Testis (tissue), 3 donors: ENCODE data around the gene METTL26. TPM values are rescaled to one million over a fixed set of nuclear protein-coding genes. Genes with fewer than 3 reads are reported as not detected.

ENCODE experiments used
- DNase-seq: peaks from one replicate; pipeline ENCODE4 v3.0.0-alpha.2; 2019
- H3K27ac ChIP-seq, 2 donors: fragments of 200-600 bp; sonication (generic); one replicate each; pipeline ENCODE4 v1.5.1; 2019
- H3K27me3 ChIP-seq: fragments of 200-600 bp; sonication (generic); one replicate; pipeline ENCODE4 v1.5.1; 2019
- H3K36me3 ChIP-seq: fragments of 200-600 bp; sonication (generic); one replicate; pipeline ENCODE4 v1.5.1; 2017; ENCODE audit warnings: low read depth; ENCODE audit errors: missing control alignments
- H3K4me1 ChIP-seq: fragments of 200-600 bp; sonication (generic); one replicate; pipeline ENCODE4 v1.5.1; 2019
- H3K4me3 ChIP-seq, 2 donors: fragments of 200-600 bp; sonication (generic); one replicate each; pipeline ENCODE4 v1.5.1; 2017 to 2019
- H3K9me3 ChIP-seq: fragments of 200-600 bp; sonication (generic); one replicate; pipeline ENCODE4 v1.5.1; 2017
- CTCF ChIP-seq, 3 experiments: fragments of 450-650 bp in 2 of 3; fragments of 200-600 bp in 1 of 3; sonication (generic) in 1 of 3; IDR thresholded peaks; one replicate each; pipeline ENCODE4 v1.5.1; 2016 to 2019; ENCODE audit warnings: antibody characterized with exemption in 3 of 3, mild to moderate bottlenecking in 2 of 3, moderate library complexity in 1 of 3
- POLR2A ChIP-seq: fragments of 450-650 bp; IDR thresholded peaks from one replicate; pipeline ENCODE4 v1.6.1; 2017; ENCODE audit warnings: antibody characterized with exemption, mild to moderate bottlenecking, moderate library complexity
- WGBS, 2 donors: methylation state at CpG; one replicate each; pipeline ENCODE4 v1.1.5; 2018; 5-methylcytosine and 5-hydroxymethylcytosine counted together
- intact Hi-C: fragments of 100-400 bp; cut with DNase I; formaldehyde crosslinking; loops from one replicate; pipeline ENCODE4 v1.15.1; 2023; ENCODE audit warnings: low total_unique reads
- polyA plus RNA-seq: library from polyadenylated mRNA; stranded (reverse); fragments of 350-450 nt; fragmentation: Illumina TruSeq; extraction: RNeasy Lipid Tissue Mini Kit (QIAGEN cat#74804); gene quantifications from one replicate; pipeline ENCODE4 v1.2.3, GENCODE V29; 2014; ENCODE audit warnings: low read depth, low replicate concordance; ENCODE audit not compliant: insufficient read depth
- total RNA-seq, 2 donors: library from RNA; depleted of rRNA; stranded (reverse); fragments of >200 nt; gene quantifications; one replicate each; pipeline ENCODE4 v1.2.3, GENCODE V29; 2016

The METTL26 gene
- total and polyA plus RNA-seq, 3 donors from 2014 or later: 72.1 to 185 (median 161) TPM

GRCh38 chr16:586047-586644 is 50.0 kb downstream of the METTL26 start:
- Histone ChIP-seq H3K4me3 (no peak overlapping the region), H3K27me3 (no peaks in the 10 kb centered on the region), H3K4me1 (peaks cover 19% of the 10 kb centered on the region), H3K36me3 (no peaks in the 10 kb centered on the region), H3K9me3 (no peaks in the 10 kb centered on the region), H3K27ac (no peak overlapping the region)
- no peak for TF ChIP-seq POLR2A
- TF ChIP-seq CTCF (IDR thresholded peaks at IDR 0.05): no peak
- WGBS, 2 donors: 46 to 58% methylated on average over 8 to 16 of the region's 16 CpGs
- intact Hi-C loops: loop anchor here (10.0 kb wide), 2 partner anchors 49 to 79 kb away; partner anchors contain the start of genes METTL26, RHOT2 and WFIKKN1
- no peak for DNase-seq

- Histone ChIP-seq H3K27me3 (no peaks in the 10 kb centered on the region), H3K9me3 (no peaks in the 10 kb centered on the region), H3K36me3 (no peaks in the 10 kb centered on the region), H3K27ac (no peak overlapping the region), H3K4me3 (no peak overlapping the region), H3K4me1 (peaks cover 13% of the 10 kb centered on the region)
- no peak for TF ChIP-seq POLR2A
- no peak for TF ChIP-seq CTCF (IDR thresholded peaks at IDR 0.05)
- intact Hi-C loops: loop anchor here (10.0 kb wide), 2 partner anchors 49 to 79 kb away; partner anchors contain the start of genes METTL26, RHOT2 and WFIKKN1
- 36 to 43% methylated on average over 9 of the region's 10 CpGs for WGBS, 2 donors
- no peak for DNase-seq
Measured at GRCh38 chr16:585351-585750, 50.8 kb downstream of the METTL26 start.

Other genes starting within 250 kb of the METTL26 start
- 100 to 1,000 TPM in 1 of 2 donors, 10 to 100 TPM in 1; 87.5 to 107 TPM for gene NME4, start 239.1 kb downstream of the METTL26 start, total RNA-seq
- gene NME4, start 239.1 kb downstream of the METTL26 start, polyA plus RNA-seq: 79.2 TPM
- gene DECR2, start 234.4 kb downstream of the METTL26 start, total RNA-seq: 10 to 100 TPM; 52.2 to 56.1 TPM
- 33.2 TPM for gene DECR2, start 234.4 kb downstream of the METTL26 start, polyA plus RNA-seq
- gene RAB11FIP3, start 210.7 kb downstream of the METTL26 start, total RNA-seq: 100 to 1,000 TPM; 166 to 186 TPM
- gene RAB11FIP3, start 210.7 kb downstream of the METTL26 start, polyA plus RNA-seq: 61.7 TPM
- 100 to 1,000 TPM; 108 to 115 TPM for gene CAPN15, start 108.6 kb downstream of the METTL26 start, total RNA-seq
- 48.0 TPM for gene CAPN15, start 108.6 kb downstream of the METTL26 start, polyA plus RNA-seq
- gene PRR35, start 75.9 kb downstream of the METTL26 start, total RNA-seq: 1 to 10 TPM; 5.0 to 7.2 TPM
- gene PRR35, start 75.9 kb downstream of the METTL26 start, polyA plus RNA-seq: 1.7 TPM
- gene NHLRC4, start 69.3 kb downstream of the METTL26 start, total RNA-seq: 1 to 10 TPM; 4.5 TPM
- gene NHLRC4, start 69.3 kb downstream of the METTL26 start, polyA plus RNA-seq: 3.0 TPM
- gene PIGQ, start 66.3 kb downstream of the METTL26 start, total RNA-seq: 100 to 1,000 TPM in 1 of 2 donors, 10 to 100 TPM in 1; 95.4 to 123 TPM
- 80.5 TPM for gene PIGQ, start 66.3 kb downstream of the METTL26 start, polyA plus RNA-seq
- gene RAB40C, start 46.2 kb downstream of the METTL26 start, total RNA-seq: 10 to 100 TPM; 47.9 to 51.2 TPM
- gene RAB40C, start 46.2 kb downstream of the METTL26 start, polyA plus RNA-seq: 27.6 TPM
- 10 to 100 TPM in 1 of 2 donors, 1 to 10 TPM in 1; 3.5 to 10.5 TPM for gene WFIKKN1, start 5.3 kb downstream of the METTL26 start, total RNA-seq
- gene WFIKKN1, start 5.3 kb downstream of the METTL26 start, polyA plus RNA-seq: 1.1 TPM
- 100 to 1,000 TPM in 1 of 2 donors, 10 to 100 TPM in 1; 83.1 to 134 TPM for gene MCRIP2, start 5.5 kb upstream of the METTL26 start, total RNA-seq
- gene MCRIP2, start 5.5 kb upstream of the METTL26 start, polyA plus RNA-seq: 78.2 TPM
- 100 to 1,000 TPM; 155 to 195 TPM for gene WDR90, start 13.1 kb upstream of the METTL26 start, total RNA-seq
- 102 TPM for gene WDR90, start 13.1 kb upstream of the METTL26 start, polyA plus RNA-seq
- 100 to 1,000 TPM; 157 to 176 TPM for gene RHOT2, start 31.8 kb upstream of the METTL26 start, total RNA-seq
- 77.7 TPM for gene RHOT2, start 31.8 kb upstream of the METTL26 start, polyA plus RNA-seq
- 1 to 10 TPM; 8.5 to 9.8 TPM for gene RHBDL1, start 39.4 kb upstream of the METTL26 start, total RNA-seq
- gene RHBDL1, start 39.4 kb upstream of the METTL26 start, polyA plus RNA-seq: 2.1 TPM
- 100 to 1,000 TPM; 126 to 160 TPM for gene STUB1, start 44.1 kb upstream of the METTL26 start, total RNA-seq
- 93.3 TPM for gene STUB1, start 44.1 kb upstream of the METTL26 start, polyA plus RNA-seq
- 100 to 1,000 TPM in 1 of 2 donors, 10 to 100 TPM in 1; 84.2 to 101 TPM for gene JMJD8, start 48.0 kb upstream of the METTL26 start, total RNA-seq
- 95.5 TPM for gene JMJD8, start 48.0 kb upstream of the METTL26 start, polyA plus RNA-seq
- gene WDR24, start 54.1 kb upstream of the METTL26 start, total RNA-seq: 10 to 100 TPM; 33.9 to 39.1 TPM
- 21.4 TPM for gene WDR24, start 54.1 kb upstream of the METTL26 start, polyA plus RNA-seq
- 10 to 100 TPM; 15.8 to 16.1 TPM for gene FBXL16, start 69.5 kb upstream of the METTL26 start, total RNA-seq
- gene FBXL16, start 69.5 kb upstream of the METTL26 start, polyA plus RNA-seq: 23.4 TPM
- gene METRN, start 78.8 kb upstream of the METTL26 start, total RNA-seq: 10 to 100 TPM; 34.9 to 50.6 TPM
- gene METRN, start 78.8 kb upstream of the METTL26 start, polyA plus RNA-seq: 21.0 TPM
- 100 to 1,000 TPM in 1 of 2 donors, 10 to 100 TPM in 1; 81.1 to 108 TPM for gene ANTKMT, start 84.8 kb upstream of the METTL26 start, total RNA-seq
- 68.5 TPM for gene ANTKMT, start 84.8 kb upstream of the METTL26 start, polyA plus RNA-seq
- gene CCDC78, start 90.1 kb upstream of the METTL26 start, total RNA-seq: 1 to 10 TPM; 3.2 to 6.1 TPM
- gene CCDC78, start 90.1 kb upstream of the METTL26 start, polyA plus RNA-seq: 5.7 TPM
- 10 to 100 TPM in 1 of 2 donors, 1 to 10 TPM in 1; 9.9 to 13.7 TPM for gene HAGHL, start 90.8 kb upstream of the METTL26 start, total RNA-seq
- gene HAGHL, start 90.8 kb upstream of the METTL26 start, polyA plus RNA-seq: 7.2 TPM
- 10 to 100 TPM; 58.0 to 59.0 TPM for gene CIAO3, start 104.7 kb upstream of the METTL26 start, total RNA-seq
- 28.9 TPM for gene CIAO3, start 104.7 kb upstream of the METTL26 start, polyA plus RNA-seq
- 1 to 10 TPM; 1.5 to 2.8 TPM for gene MSLN, start 124.4 kb upstream of the METTL26 start, total RNA-seq
- 18.5 TPM for gene MSLN, start 124.4 kb upstream of the METTL26 start, polyA plus RNA-seq
- 10 to 100 TPM; 18.6 to 24.0 TPM for gene RPUSD1, start 152.1 kb upstream of the METTL26 start, total RNA-seq
- 11.4 TPM for gene RPUSD1, start 152.1 kb upstream of the METTL26 start, polyA plus RNA-seq
- 10 to 100 TPM; 90.6 to 95.0 TPM for gene CHTF18, start 152.3 kb upstream of the METTL26 start, total RNA-seq
- 32.5 TPM for gene CHTF18, start 152.3 kb upstream of the METTL26 start, polyA plus RNA-seq
- gene GNG13, start 164.4 kb upstream of the METTL26 start, total RNA-seq: not detected
- not detected for gene GNG13, start 164.4 kb upstream of the METTL26 start, polyA plus RNA-seq